Astrocyte (in vitro differentiated cells and primary cell): ENCODE data around the gene ADGRB3. TPM values are rescaled to one million over a fixed set of nuclear protein-coding genes. Genes with fewer than 3 reads are reported as not detected.

Source experiments
- DNase-seq: peaks from one replicate; pipeline ENCODE4 v3.0.0-alpha.2; 2010; ENCODE audit warnings: low read depth
- FAIRE-seq: peaks from 2 replicates; lab custom pipeline; 2011; peaks lifted over from hg19 to GRCh38; lab: Jason Lieb, UNC
- H2AFZ ChIP-seq: 2 replicates; pipeline ENCODE4 v1.6.0; 2012; ENCODE audit warnings: low read depth, low read length, inconsistent platforms
- H3K27ac ChIP-seq: 2 replicates; pipeline ENCODE4 v1.5.1; 2011; ENCODE audit warnings: low read depth, low read length, inconsistent platforms
- H3K27me3 ChIP-seq: 2 replicates; pipeline ENCODE4 v1.6.0; 2011; ENCODE audit warnings: low read length, inconsistent platforms; ENCODE audit not compliant: insufficient read depth
- H3K36me3 ChIP-seq: 2 replicates; pipeline ENCODE4 v1.5.1; 2011; ENCODE audit warnings: low read length, inconsistent platforms; ENCODE audit not compliant: insufficient read depth
- H3K4me1 ChIP-seq: 2 replicates; pipeline ENCODE4 v1.5.1; 2011; ENCODE audit warnings: low read length, inconsistent platforms; ENCODE audit not compliant: insufficient read depth
- H3K4me2 ChIP-seq: 2 replicates; pipeline ENCODE4 v1.6.0; 2012; ENCODE audit warnings: low read length, inconsistent platforms
- H3K4me3 ChIP-seq: 2 replicates; pipeline ENCODE4 v1.5.1; 2011; ENCODE audit warnings: low read depth, mild to moderate bottlenecking, low read length, inconsistent platforms; ENCODE audit not compliant: insufficient read depth
- H3K79me2 ChIP-seq: 2 replicates; pipeline ENCODE4 v1.6.0; 2012; ENCODE audit warnings: mild to moderate bottlenecking, low read length, inconsistent platforms; ENCODE audit not compliant: insufficient read depth
- H3K9ac ChIP-seq: 2 replicates; pipeline ENCODE4 v1.6.0; 2012; ENCODE audit warnings: mild to moderate bottlenecking, low read length, inconsistent platforms
- H3K9me3 ChIP-seq: 2 replicates; pipeline ENCODE4 v1.5.1; 2012; ENCODE audit warnings: low read depth, mild to moderate bottlenecking, low read length, inconsistent platforms; ENCODE audit not compliant: insufficient read depth
- H4K20me1 ChIP-seq: 2 replicates; pipeline ENCODE4 v1.6.0; 2012; ENCODE audit warnings: low read length, inconsistent platforms; ENCODE audit not compliant: insufficient read depth
- H3K27ac Mint-ChIP-seq: one replicate; pipeline ENCODE4 v1.8.0; 2021; ENCODE audit warnings: mild to moderate bottlenecking, mixed read lengths; ENCODE audit not compliant: unreplicated experiment
- H3K27me3 Mint-ChIP-seq: one replicate; pipeline ENCODE4 v1.8.0; 2021; ENCODE audit warnings: low read depth, mixed read lengths; ENCODE audit not compliant: unreplicated experiment
- H3K36me3 Mint-ChIP-seq: one replicate; pipeline ENCODE4 v1.8.0; 2021; ENCODE audit warnings: low read depth, mixed read lengths; ENCODE audit not compliant: unreplicated experiment
- H3K4me1 Mint-ChIP-seq: one replicate; pipeline ENCODE4 v1.8.0; 2021; ENCODE audit warnings: low read depth, mixed read lengths; ENCODE audit not compliant: unreplicated experiment
- H3K4me3 Mint-ChIP-seq: one replicate; pipeline ENCODE4 v1.8.0; 2021; ENCODE audit warnings: mild to moderate bottlenecking, moderate library complexity, mixed read lengths; ENCODE audit not compliant: unreplicated experiment
- H3K9me3 Mint-ChIP-seq: one replicate; pipeline ENCODE4 v1.8.0; 2021; ENCODE audit warnings: mild to moderate bottlenecking, mixed read lengths; ENCODE audit not compliant: unreplicated experiment
- CTCF ChIP-seq: IDR thresholded peaks from 2 replicates; pipeline ENCODE4 v1.5.1; 2011; ENCODE audit warnings: low read depth, mild to moderate bottlenecking, inconsistent platforms, low read length, moderate library complexity; ENCODE audit not compliant: insufficient read depth
- EZH2 ChIP-seq: IDR thresholded peaks from 2 replicates; pipeline ENCODE4 v1.6.1; 2012; ENCODE audit warnings: mild to moderate bottlenecking, low read length, inconsistent platforms; ENCODE audit not compliant: insufficient read depth
- total RNA-seq: library from RNA; stranded (reverse); gene quantifications from 2 replicates; pipeline ENCODE4 v1.2.1, GENCODE V29; 2021

Gene ADGRB3
- total RNA-seq, 1 donor from 2014 or later = 0.77 TPM

- no peak overlapping the region for H3K27ac ChIP-seq
Observed at GRCh38 chr6:69265706-69266105, 630.6 kb downstream of the ADGRB3 start.

GRCh38 chr6:69276204-69276603, 641.1 kb downstream of the ADGRB3 start:
- Mint-ChIP-seq H3K36me3 (no peaks in the 10 kb centered on the region), H3K27me3 (no peaks in the 10 kb centered on the region), H3K4me1 (peaks cover 12% of the 10 kb centered on the region), H3K27ac (no peak overlapping the region), H3K4me3 (no peak overlapping the region), H3K9me3 (no peaks in the 10 kb centered on the region)
- no peaks in the 10 kb centered on the region for H3K36me3 ChIP-seq
- no peak overlapping the region for H3K4me2 ChIP-seq
- H4K20me1 ChIP-seq = no peaks in the 10 kb centered on the region
- H3K27ac ChIP-seq = no peak overlapping the region
- FAIRE-seq = no peak
- no peaks in the 10 kb centered on the region for H3K9me3 ChIP-seq
- no peak overlapping the region for H2AFZ ChIP-seq
- no peak for DNase-seq
- TF ChIP-seq EZH2 = no peak
- TF ChIP-seq CTCF = no peak
- no peaks in the 10 kb centered on the region for H3K27me3 ChIP-seq
- no peaks in the 10 kb centered on the region for H3K4me1 ChIP-seq
- H3K9ac ChIP-seq = no peak overlapping the region
- no peak overlapping the region for H3K4me3 ChIP-seq
- H3K79me2 ChIP-seq = no peaks in the 10 kb centered on the region

More at GRCh38 chr6:69265706-69266105, 630.6 kb downstream of the ADGRB3 start:
- Histone ChIP-seq H3K9me3 (no peaks in the 10 kb centered on the region), H3K4me1 (no peaks in the 10 kb centered on the region), H3K9ac (no peak overlapping the region), H2AFZ (no peak overlapping the region), H3K4me2 (no peak overlapping the region), H3K27me3 (no peaks in the 10 kb centered on the region), H4K20me1 (no peaks in the 10 kb centered on the region), H3K79me2 (no peaks in the 10 kb centered on the region), H3K4me3 (no peak overlapping the region), H3K36me3 (no peaks in the 10 kb centered on the region)
- peaks cover 4% of the 10 kb centered on the region for H3K4me1 Mint-ChIP-seq
- no peak overlapping the region for H3K27ac Mint-ChIP-seq
- H3K4me3 Mint-ChIP-seq = no peak overlapping the region
- H3K27me3 Mint-ChIP-seq = no peaks in the 10 kb centered on the region
- TF ChIP-seq CTCF = no peak
- no peak for TF ChIP-seq EZH2
- no peaks in the 10 kb centered on the region for H3K9me3 Mint-ChIP-seq
- FAIRE-seq (no peak), DNase-seq (no peak)
- no peaks in the 10 kb centered on the region for H3K36me3 Mint-ChIP-seq

- DNase-seq = peak; percentile 2
- H3K4me2 ChIP-seq = no peak overlapping the region
Observed at GRCh38 chr6:69279805-69280204, 644.7 kb downstream of the ADGRB3 start.

More at GRCh38 chr6:69279805-69280204, 644.7 kb downstream of the ADGRB3 start:
- peaks cover 12% of the 10 kb centered on the region for H3K4me1 Mint-ChIP-seq
- FAIRE-seq = no peak
- Histone ChIP-seq H3K36me3 (no peaks in the 10 kb centered on the region), H3K27me3 (no peaks in the 10 kb centered on the region), H3K79me2 (no peaks in the 10 kb centered on the region), H3K4me3 (no peak overlapping the region), H4K20me1 (no peaks in the 10 kb centered on the region), H2AFZ (peak overlapping the region; percentile 26), H3K9ac (no peak overlapping the region), H3K9me3 (no peaks in the 10 kb centered on the region), H3K4me1 (no peaks in the 10 kb centered on the region), H3K27ac (no peak overlapping the region)
- TF ChIP-seq EZH2 = no peak
- no peak overlapping the region for H3K27ac Mint-ChIP-seq
- no peak overlapping the region for H3K4me3 Mint-ChIP-seq
- no peaks in the 10 kb centered on the region for H3K27me3 Mint-ChIP-seq
- H3K36me3 Mint-ChIP-seq = no peaks in the 10 kb centered on the region
- H3K9me3 Mint-ChIP-seq = no peaks in the 10 kb centered on the region
